Left colon (tissue), 2 donors: Measurements from ENCODE around the gene SSH3. TPM values are rescaled to one million over a fixed set of nuclear protein-coding genes. Genes with fewer than 3 reads are reported as not detected.

ENCODE experiments used
- ATAC-seq: fragments of 200-7000 bp; cut with Tn5 transposase; one replicate; pipeline ENCODE4 v1.9.1; 2020; ENCODE audit warnings: mild to moderate bottlenecking, moderate library complexity
- DNase-seq, 2 donors: peaks; one replicate each; pipeline ENCODE4 v3.0.0-alpha.2; 2020
- intact Hi-C, 2 donors: fragments of 100-400 bp; cut with DNase I in 1 of 2; cut with micrococcal nuclease in 1 of 2; formaldehyde crosslinking; loops; one replicate each; pipeline versions ENCODE4 v1.11.2 to v1.14.0; 2022; cut with DNase I, micrococcal nuclease
- total RNA-seq, 2 donors: library from RNA; stranded (reverse); fragmentation: NEBNext Ultra II Directional; extraction: Animal tissue kit (Norgen Biotek cat#: 25700); gene quantifications; one replicate each; pipeline ENCODE4 v1.2.1, GENCODE V29; 2021
- donor health status: DM: no; HTN: no; CAD: no.
- donor health status: DM: yes; HTN: yes; CAD: no.

SSH3 gene
- total RNA-seq, 2 donors from 2014 or later: 74.9 to 79.3 TPM

DNA sequence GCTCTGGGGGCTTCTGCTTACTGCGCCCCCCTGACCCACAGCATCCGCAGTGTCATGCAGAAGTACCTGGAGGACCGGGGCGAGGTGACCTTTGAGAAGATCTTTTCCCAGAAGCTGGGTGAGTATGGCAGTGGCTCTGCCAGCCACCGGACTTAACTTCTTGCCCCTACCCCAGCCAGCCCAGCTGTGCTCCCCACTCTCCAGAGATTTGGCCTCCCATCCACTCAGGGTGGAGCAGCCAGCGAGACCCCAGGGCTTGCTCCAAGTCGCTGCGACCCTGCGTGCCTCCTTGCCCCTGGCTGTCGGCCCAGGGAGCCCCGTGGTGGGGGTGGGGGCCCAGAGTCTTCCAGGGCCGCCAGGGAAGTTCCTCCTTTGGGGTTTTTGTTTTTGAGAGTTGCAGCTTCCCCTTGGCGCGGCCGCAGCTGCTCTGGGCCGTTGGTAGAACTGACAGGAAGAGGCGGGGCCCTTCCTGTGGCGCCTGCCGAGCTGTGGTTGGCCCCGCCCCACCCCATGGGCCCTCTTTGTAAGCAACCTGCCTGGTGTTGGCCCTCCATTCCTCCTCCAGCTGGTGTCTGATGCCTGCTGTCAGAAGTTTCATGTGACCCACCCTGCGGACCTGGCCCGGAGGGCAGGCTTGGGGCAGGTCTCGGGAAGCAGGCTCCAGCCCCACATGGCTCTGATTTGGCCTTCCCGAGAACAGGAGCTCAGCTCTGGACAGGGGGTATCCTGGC is 25.9 kb upstream of the SSH3 start:
- ATAC-seq: peak; percentile 90
- intact Hi-C loops: no loop called here
- DNase-seq: peak; percentile 94

DNA sequence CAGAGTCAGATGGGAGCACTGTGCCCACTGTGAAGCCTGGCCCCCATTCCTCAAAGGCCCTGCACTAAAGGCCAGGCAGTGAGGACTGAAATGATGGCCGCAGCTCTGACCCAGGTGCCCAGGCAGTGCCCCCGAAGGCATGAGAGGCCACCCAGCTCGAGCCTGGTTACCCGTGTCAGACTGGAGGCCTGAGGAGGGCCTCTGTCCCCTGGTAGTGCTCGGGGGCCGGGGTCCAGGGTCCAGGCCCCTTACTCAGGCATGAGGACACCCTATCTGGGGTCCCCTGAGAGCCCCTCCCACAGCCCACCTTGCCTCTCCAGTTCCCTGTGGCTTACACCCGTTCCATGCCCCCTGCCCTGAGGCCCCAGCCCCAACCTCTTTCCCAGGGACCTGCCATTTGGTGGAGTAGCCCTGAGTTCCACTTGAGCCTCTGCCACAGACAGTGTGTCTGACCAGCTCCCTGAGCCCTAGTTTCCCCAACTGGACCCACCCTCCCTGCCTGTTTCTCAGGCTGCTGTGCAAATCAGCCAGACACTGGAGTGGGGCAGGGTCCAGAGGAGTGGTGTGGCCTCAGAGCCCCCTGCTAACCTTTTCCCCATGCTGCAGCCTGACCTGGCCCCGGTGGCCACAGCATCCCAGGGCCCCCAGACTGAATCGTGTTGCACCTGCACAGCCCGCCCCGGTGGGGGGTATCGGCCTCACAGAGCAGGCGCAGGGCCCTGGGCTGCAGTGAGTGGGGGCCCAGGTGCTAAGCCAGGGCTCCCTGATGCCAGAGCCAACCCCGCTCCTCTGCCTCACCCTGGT is 25.0 kb upstream of the SSH3 start:
- peak; percentile 25 to 31 for DNase-seq
- intact Hi-C loops: no loop called here
- ATAC-seq: no peak

DNA sequence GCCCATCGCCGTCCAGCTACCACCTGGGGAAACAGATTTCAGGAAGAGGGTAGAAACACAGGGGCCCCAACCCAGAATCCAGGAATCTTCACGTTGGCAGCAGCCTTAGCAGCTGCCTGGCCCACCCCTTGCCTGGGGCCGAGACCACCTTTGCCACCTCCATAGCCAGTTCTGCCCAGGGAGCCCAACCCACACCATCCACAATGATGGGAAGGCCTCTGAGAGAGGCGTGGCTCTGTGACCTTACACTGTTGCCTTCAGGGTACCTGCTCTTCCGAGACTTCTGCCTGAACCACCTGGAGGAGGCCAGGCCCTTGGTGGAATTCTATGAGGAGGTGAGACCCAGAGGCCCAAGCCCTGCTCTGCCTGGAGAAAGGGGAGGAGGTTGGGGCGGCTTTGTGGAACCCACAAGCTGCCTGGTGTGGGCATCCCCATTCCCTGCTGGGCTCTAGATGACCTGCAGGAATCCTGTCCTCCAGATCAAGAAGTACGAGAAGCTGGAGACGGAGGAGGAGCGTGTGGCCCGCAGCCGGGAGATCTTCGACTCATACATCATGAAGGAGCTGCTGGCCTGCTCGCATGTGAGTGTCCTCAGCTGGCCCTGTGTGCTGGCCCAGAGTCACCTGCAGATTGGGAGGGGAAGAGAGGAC is 24.3 kb upstream of the SSH3 start:
- ATAC-seq (no peak), DNase-seq (peak in 1 of 2 donors; percentile 11)
- intact Hi-C loops: no loop called here

DNA sequence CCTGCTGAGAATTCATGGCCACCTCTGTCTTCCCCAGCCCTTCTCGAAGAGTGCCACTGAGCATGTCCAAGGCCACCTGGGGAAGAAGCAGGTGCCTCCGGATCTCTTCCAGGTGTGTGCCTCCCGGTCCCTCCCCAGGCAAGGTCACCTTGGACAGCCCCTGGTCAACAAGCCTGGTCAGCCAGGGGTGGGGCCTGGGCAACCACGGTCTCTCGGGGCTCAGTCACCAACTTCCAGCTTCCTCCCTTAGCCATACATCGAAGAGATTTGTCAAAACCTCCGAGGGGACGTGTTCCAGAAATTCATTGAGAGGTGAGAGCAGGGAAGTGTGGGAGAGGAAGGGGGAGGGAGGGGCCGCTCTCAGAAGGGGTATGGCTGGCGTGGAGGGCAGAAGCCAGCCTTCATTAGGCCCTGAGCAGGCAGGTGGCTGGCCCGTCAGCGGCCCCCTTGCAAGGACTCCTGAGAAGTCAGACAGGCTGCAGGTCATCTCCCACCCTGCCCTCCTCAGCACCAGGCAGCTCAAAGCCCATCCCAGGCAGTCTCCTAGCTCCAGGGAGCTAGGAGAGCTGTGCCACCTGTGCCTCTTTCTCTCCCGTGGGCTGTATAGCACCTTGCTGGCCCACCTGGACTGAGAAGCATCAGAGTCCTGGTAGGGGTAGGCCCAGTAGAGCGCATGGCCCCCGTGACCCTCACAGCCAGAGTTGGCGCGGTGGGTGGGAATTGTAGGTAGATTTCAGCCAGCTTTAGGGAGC is 23.6 kb upstream of the SSH3 start:
- intact Hi-C loops: no loop called here
- peak in 1 of 2 donors; percentile 6 for DNase-seq
- ATAC-seq: no peak

DNA sequence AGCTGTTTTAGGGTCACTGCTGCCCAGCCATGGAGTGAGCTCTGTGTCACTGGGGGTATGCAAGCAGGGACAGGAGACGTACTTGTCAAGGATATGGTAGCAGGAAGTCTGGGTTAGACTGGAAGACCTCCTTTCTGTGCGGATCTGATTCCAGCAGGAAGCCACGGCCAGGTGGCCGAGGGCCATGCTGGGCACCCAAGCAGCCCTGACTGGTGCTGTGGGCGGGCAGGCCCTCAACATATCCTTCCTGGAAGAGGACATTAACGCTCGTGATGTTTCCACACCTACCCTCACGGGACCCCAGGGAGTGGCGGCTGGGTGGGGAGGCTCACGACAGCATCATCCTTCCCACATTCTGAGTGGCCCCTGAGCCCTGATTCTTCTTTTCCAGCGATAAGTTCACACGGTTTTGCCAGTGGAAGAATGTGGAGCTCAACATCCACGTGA is 23.0 kb upstream of the SSH3 start:
- intact Hi-C loops: no loop called here
- ATAC-seq (no peak), DNase-seq (peak in 1 of 2 donors; percentile 6)

DNA sequence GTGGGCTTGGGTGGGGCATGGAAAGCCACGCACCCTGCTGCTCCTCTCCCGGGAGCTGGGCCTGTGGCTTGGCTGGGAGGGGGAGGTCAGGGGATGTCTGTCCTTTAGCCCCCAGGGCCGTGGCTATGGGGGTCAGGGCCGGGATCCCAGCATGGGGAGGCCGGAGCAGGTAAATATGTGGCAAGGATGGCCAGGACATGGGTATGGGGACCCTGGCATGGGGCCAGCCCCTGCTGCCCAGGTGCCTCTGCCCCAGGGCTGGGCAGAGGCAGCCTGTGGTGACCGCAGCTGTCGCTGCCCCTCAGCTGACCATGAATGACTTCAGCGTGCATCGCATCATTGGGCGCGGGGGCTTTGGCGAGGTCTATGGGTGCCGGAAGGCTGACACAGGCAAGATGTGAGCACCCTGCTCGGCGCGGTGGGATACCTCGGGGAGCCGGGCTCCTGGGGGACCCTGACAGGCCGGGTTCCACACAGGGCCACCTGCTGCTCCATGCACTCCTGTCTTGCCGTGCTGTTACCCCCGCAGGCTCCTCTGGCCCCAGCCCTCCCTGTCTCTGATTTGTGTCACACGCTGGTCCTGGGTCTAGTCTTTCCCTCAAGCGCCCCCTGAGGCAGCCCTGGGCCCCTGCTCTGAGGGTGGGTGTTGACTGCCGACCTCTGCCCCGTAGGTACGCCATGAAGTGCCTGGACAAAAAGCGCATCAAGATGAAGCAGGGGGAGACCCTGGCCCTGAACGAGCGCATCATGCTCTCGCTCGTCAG is 22.4 kb upstream of the SSH3 start:
- intact Hi-C loops: no loop called here
- ATAC-seq (no peak), DNase-seq (peak in 1 of 2 donors; percentile 8)

DNA sequence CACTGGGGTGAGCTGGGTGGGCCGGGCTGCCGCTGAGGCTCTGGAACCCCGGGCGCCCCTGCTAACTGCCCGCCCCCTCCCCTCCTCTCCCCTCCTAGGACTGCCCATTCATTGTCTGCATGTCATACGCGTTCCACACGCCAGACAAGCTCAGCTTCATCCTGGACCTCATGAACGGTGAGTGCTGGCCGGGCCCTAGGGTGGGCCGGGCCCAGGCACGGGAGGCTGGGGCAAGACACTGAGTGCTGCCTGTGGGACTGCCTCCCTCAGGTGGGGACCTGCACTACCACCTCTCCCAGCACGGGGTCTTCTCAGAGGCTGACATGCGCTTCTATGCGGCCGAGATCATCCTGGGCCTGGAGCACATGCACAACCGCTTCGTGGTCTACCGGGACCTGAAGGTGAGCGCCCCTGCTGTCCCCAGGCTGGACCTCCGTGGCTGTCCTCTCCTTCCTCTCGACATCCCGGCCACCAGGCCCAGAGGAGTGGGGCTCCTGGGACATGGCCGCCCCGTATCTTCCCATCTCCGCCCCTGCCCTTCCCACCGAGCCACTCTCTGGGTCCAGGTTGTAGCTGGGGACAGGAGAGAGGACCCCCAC is 21.7 kb upstream of the SSH3 start:
- intact Hi-C loops: no loop called here
- DNase-seq (peak in 1 of 2 donors; percentile 11), ATAC-seq (no peak)

DNA sequence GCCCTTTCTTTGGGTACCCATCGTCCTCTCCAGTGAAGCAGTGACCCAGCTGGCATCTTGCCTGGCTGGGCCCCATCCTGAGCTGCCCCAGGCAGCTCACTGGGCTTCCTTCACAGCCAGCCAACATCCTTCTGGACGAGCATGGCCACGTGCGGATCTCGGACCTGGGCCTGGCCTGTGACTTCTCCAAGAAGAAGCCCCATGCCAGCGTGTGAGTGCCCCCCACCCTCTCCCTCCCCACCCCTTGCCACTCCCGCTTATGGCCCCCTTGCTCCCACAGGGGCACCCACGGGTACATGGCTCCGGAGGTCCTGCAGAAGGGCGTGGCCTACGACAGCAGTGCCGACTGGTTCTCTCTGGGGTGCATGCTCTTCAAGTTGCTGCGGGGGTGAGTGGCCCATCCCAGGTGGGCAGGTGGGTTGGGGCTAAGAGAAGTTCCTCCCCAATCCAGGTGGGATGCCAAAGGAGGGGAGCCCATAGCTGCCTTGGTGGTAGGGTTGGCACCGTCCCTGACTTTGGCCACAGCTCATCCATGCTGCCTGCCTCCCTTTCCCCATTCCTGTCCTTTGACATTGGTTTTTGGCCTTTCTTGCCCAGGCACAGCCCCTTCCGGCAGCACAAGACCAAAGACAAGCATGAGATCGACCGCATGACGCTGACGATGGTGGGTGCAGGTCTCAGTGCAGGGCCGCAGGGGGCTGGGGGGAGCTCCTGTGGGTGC is 21.0 kb upstream of the SSH3 start:
- DNase-seq (no peak), ATAC-seq (no peak)
- intact Hi-C loops: no loop called here

DNA sequence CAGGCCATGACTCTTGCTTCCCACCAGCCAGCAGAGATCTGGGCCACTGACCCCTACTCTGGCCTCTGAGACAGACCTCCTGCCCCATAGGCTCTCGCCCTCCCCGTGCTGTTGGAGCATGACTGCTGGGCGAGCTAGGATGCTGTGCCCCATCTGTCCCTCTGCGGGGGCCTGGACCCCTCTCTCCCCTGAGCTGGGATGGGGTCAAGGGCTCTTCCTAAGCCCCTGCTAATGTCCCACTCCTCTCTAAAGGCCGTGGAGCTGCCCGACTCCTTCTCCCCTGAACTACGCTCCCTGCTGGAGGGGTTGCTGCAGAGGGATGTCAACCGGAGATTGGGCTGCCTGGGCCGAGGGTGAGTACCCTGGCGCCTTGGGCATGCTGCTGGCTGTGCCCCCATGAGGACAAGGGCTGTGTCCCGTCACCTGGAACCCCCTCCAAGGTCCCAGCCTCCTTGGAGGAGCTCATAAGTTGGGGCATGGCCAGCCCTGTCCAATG is 20.4 kb upstream of the SSH3 start:
- intact Hi-C loops: no loop called here
- no peak for ATAC-seq
- peak in 1 of 2 donors; percentile 6 for DNase-seq

DNA sequence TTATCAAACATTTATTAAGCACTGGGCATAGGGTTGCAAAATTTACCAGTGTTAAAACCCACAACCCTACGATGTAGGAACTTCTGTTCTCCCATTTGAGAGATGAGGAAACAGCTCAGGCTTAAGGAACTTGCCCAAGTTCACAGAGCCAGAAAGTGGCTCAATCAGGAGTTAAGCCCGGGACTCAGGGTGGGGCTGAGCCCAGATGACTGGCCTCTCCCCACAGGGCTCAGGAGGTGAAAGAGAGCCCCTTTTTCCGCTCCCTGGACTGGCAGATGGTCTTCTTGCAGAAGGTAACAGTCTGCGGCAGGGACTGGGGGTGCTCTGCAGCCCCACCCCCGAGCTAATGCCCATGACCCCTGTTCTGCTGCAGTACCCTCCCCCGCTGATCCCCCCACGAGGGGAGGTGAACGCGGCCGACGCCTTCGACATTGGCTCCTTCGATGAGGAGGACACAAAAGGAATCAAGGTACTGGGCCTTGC is 19.8 kb upstream of the SSH3 start:
- ATAC-seq: no peak
- intact Hi-C loops: no loop called here

DNA sequence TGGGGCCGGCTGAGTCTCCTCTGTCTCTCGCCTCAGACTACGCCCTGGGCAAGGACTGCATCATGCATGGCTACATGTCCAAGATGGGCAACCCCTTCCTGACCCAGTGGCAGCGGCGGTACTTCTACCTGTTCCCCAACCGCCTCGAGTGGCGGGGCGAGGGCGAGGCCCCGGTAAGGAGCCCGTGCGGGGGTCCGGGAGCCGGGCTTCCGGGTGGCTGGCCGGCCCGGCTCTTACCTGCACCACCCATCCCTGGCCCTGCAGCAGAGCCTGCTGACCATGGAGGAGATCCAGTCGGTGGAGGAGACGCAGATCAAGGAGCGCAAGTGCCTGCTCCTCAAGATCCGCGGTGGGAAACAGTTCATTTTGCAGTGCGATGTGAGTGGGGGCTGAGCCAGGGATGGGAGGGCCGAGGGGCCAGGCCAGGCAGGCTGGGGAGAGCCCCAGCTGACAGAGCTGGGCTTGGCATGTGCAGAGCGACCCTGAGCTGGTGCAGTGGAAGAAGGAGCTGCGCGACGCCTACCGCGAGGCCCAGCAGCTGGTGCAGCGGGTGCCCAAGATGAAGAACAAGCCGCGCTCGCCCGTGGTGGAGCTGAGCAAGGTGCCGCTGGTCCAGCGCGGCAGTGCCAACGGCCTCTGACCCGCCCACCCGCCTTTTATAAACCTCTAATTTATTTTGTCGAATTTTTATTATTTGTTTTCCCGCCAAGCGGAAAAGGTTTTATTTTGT is 18.4 kb upstream of the SSH3 start:
- no peak for ATAC-seq
- intact Hi-C loops: no loop called here
- peak in 1 of 2 donors; percentile 22 for DNase-seq

More for the DNA sequence above, 19.8 kb upstream of the SSH3 start:
- DNase-seq: peak; percentile 7 to 34

DNA sequence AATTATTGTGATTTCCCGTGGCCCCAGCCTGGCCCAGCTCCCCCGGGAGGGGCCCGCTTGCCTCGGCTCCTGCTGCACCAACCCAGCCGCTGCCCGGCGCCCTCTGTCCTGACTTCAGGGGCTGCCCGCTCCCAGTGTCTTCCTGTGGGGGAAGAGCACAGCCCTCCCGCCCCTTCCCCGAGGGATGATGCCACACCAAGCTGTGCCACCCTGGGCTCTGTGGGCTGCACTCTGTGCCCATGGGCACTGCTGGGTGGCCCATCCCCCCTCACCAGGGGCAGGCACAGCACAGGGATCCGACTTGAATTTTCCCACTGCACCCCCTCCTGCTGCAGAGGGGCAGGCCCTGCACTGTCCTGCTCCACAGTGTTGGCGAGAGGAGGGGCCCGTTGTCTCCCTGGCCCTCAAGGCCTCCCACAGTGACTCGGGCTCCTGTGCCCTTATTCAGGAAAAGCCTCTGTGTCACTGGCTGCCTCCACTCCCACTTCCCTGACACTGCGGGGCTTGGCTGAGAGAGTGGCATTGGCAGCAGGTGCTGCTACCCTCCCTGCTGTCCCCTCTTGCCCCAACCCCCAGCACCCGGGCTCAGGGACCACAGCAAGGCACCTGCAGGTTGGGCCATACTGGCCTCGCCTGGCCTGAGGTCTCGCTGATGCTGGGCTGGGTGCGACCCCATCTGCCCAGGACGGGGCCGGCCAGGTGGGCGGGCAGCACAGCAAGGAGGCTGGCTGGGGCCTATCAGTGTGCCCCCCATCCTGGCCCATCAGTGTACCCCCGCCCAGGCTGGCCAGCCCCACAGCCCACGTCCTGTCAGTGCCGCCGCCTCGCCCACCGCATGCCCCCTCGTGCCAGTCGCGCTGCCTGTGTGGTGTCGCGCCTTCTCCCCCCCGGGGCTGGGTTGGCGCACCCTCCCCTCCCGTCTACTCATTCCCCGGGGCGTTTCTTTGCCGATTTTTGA is 17.5 kb upstream of the SSH3 start:
- intact Hi-C loops: no loop called here
- ATAC-seq (no peak), DNase-seq (peak in 1 of 2 donors; percentile 22)

DNA sequence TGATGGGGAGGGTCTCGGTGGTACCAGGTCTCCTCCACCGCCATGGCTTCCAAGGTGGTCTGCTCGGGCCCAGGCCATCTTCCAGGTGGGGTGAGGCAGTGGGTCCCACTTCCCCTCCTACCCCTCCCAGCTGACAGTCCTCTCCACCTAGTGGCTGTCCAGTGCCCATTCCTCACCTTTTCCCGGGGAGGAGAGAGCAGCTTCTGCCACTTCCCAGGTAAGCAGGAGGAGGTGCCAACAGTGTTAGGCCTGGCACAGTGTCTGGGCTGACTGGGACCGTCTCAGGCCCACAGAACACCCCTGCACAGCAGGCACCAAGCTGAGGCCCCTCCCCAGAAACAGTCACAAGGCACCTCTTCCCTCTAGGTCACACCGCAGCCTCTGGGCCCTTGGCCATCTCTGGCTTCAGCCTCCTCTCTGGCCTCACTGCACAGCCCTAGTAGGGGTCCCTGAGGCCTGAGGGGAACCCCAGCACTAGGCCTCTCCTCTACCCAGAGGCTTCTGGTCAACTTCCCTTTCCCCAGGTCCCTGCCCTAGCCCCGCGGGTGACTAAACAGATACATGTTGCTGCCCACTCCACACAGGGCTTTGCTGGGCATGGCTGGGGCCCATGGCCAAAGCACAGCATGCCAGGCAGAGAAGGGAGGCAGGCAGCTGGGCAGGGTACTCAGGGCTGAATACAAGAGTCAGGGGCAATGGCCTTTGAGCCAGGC is 16.6 kb upstream of the SSH3 start:
- intact Hi-C loops: no loop called here

DNA sequence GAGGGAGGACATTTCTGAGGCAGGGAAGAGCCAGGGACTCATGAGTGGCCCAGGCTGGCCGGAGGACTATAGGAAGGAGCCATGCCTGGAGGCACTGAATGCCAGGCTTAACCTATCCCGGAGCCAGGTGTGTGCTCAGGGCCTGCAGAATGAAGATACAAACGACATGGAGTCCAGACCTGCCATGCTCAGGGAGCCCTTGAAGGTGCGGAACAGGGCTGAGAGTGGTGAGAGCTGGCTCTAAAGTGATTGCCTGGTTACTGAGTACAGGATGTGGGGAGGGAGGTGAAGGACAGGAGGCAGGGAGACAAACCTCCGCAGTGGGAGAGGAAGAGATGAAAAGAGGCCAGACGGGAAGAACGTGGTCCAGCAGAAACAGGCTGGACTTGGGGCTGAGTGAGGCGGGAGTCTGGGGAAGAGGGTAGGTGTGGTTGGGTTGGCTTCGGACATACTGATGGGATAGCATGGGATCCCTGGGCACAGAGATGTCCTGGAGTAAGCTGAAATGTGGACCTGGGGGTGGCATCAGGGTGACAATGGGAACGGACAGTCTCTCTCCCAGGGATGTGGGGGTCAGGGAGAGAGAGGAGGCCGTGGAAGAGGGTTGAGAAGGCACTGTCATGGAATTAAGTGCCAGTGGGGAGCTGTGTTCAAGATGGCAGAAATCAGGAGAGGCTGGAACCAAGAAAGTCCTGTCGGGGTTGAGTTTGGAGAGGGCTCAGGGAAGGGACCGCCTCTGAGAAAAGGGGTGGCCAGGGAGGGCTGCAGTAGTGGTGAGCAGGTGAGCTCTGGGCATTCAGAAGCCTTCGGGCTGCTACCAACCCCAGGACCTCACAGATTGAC is 15.8 kb upstream of the SSH3 start:
- no peak for ATAC-seq
- peak in 1 of 2 donors; percentile 17 for DNase-seq
- intact Hi-C loops: no loop called here

More for the DNA sequence above, 16.6 kb upstream of the SSH3 start:
- no peak for ATAC-seq
- DNase-seq: peak in 1 of 2 donors; percentile 22
